K562 treated with DMSO at 1 percent for 12 hours (cell line): ENCODE measurements around the gene TLR7. TPM values are rescaled to one million over a fixed set of nuclear protein-coding genes. Genes with fewer than 3 reads are reported as not detected.

Experiments used
- total RNA-seq: library from RNA; unstranded; fragments of 300-600 nt; gene quantifications from 2 replicates; pipeline ENCODE4 v1.2.3, GENCODE V29; 2022; ENCODE audit not compliant: insufficient read depth

Gene TLR7
- 0.44 TPM in 1 of 2 replicates, not detected in the other for total RNA-seq

DNA sequence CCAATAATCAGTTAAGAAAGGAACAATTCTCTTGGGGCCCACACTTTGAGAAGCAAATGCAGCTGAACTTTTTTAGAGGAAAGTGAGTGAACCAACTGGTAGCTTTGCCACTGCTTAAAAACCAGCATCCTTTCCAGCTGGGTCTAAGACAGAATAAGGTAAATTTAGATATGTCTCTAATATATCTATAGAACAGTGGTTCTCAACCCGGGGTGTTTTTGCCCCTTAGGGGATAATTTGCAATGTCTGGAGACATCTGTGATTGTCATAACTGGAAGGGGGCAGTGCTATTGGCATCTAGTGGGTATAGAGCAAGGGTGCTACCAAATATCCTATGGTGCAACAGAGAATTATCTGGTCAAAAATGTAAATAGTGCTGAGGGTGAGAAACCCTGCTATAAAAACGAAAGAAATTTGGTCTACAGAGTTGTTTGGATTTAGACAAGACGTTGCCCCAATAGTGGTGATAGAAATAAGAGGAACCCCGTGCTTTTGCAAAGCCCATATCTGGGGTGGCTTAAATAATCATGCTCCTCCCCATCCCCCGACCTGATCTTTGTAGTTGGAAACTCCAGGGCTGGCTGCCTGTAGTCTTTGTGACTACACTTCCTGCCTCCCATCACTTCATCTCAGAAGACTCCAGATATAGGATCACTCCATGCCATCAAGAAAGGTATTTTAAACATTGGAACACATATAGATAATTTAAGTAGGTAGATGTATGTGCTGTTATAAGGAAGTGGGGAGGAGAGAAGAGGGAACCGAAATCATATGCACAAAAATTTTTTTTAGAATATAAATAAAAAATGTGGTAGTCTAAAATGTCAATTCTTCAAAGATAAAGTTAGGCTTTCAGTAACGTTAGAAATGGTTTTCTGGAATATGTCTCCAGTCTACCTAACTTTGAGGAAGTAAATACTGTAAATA is at the start of gene TLR7:
TSS of gene TLR7 (plus strand) at position 622 of the 927 bp plus-strand sequence. CDS start 507 bp downstream, outside the sequence.

DNA sequence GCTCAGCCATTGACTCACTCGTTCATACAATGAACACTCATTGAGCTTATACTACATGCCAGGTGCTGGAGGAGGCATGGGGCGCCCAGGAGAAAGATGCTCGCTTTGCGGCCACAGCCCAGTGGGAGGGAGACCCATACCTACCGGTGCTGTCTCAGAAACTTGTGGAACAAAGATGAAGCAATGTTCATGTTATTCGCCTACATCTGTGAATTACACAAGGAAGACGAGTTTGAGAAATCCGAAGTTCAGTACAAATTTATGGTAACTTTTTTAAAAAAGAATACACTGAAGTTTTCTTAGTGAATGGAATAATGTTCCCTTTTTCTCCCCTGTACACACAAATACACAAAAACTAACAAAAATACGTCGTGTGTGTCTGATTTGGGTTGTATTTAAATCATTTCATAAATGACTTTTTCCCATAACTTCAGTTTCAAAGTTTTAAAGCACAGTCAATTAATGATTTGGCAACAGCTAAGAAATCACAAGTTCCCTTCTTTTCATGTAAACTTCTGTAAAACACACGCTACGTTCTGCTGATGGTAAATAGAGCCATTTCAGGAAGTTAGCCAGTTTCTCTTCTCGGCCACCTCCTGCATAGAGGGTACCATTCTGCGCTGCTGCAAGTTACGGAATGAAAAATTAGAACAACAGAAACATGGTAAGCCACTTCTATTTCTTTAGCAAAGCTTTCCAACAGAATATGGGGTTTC is 39.3 kb downstream of the TLR7 start, which contains the start of gene TLR8:
TSS of gene TLR8 (plus strand) at position 575 of the 716 bp plus-strand sequence. CDS start at position 662, 87 bp downstream.

Other genes with a start within 250 kb of the TLR7 start
- gene PRPS2, start 75.7 kb upstream of the TLR7 start, total RNA-seq, result 10.4 and 29.7 TPM in 2 replicates
- not detected in 2 replicates for gene TLR8, start 39.5 kb downstream of the TLR7 start, total RNA-seq
- gene TMSB4X, start 108.0 kb downstream of the TLR7 start, total RNA-seq, result 3,042 and 3,642 TPM in 2 replicates
- gene FAM9C, start 177.5 kb downstream of the TLR7 start, total RNA-seq, result not detected in 2 replicates